ENCODE data around the gene WNT16. TPM values are rescaled to one million over a fixed set of nuclear protein-coding genes. Genes with fewer than 3 reads are reported as not detected.

WNT16 gene
- total RNA-seq, 2 donors from 2014 or later: not detected

- DNase-seq (peak in 3 of 4 donors; percentile 25 to 44 (median 35)), ATAC-seq (peak; percentile 53)
- WGBS, 2 donors: 4 to 10% methylated on average over 19 to 47 of the region's 47 CpGs
- intact Hi-C loops (cut with DNase I): loop anchor here (10.0 kb wide), 1 partner anchor 215 kb away; no protein-coding TSS in a partner anchor
- no peak overlapping the region for H3K4me3 ChIP-seq
- no peak overlapping the region for H3K27ac ChIP-seq
- peak in 1 of 7 experiments; percentile 11 for TF ChIP-seq CTCF (IDR thresholded peaks at IDR 0.05)
- no peak for TF ChIP-seq POLR2A (IDR thresholded peaks at IDR 0.05)
- H3K4me1 ChIP-seq: peaks cover 22% of the 10 kb centered on the region
- H3K36me3 ChIP-seq (replicated peaks in 1 of 2; ENCODE audit: insufficient read depth in 1 of 2, low read depth in 2 of 2): no peaks in the 10 kb centered on the region
- H3K27me3 ChIP-seq: peaks cover 0 to 19% of the 10 kb centered on the region in 2 donors
- no peaks in the 10 kb centered on the region for H3K9me3 ChIP-seq
Observed at GRCh38 chr7:121329191-121330052, 622 bp downstream of the WNT16 start.

GRCh38 chr7:121330053-121330833 lies 1.4 kb downstream of the WNT16 start:
- no peak for TF ChIP-seq POLR2A (IDR thresholded peaks at IDR 0.05)
- no peak for TF ChIP-seq CTCF (IDR thresholded peaks at IDR 0.05)
- WGBS, 2 donors: 2 to 4% methylated on average over 38 to 52 of the region's 52 CpGs
- intact Hi-C loops (cut with DNase I): loop anchor here (10.0 kb wide), 1 partner anchor 215 kb away; no protein-coding TSS in a partner anchor
- H3K9me3 ChIP-seq: no peaks in the 10 kb centered on the region
- peak overlapping the region in 1 of 2 donors; percentile 15 for H3K4me3 ChIP-seq
- ATAC-seq: no peak
- H3K36me3 ChIP-seq (replicated peaks in 1 of 2; ENCODE audit: insufficient read depth in 1 of 2, low read depth in 2 of 2): no peaks in the 10 kb centered on the region
- no peak overlapping the region for H3K27ac ChIP-seq
- no peak for DNase-seq
- H3K27me3 ChIP-seq: peaks cover 0 to 19% of the 10 kb centered on the region in 2 donors
- peaks cover 22% of the 10 kb centered on the region for H3K4me1 ChIP-seq

DNA sequence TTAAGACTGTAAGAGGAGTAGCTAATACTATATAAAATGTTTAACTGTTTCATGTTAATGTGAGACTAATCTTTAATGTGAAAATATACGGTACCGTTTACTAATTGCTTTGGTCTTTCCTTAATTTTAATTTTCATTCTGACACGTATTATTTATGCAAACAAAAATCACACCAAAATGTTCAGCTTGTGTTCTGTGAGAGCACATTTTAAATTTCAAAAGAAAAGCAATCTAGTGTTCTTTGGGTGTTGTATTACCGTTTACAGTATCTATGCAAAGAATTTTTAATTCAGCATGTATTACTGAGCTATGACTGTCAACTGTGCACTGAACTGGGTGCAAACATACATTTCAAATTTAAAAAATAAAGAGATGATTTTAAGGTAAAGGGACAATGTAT lies 2.2 kb downstream of the WNT16 start:
- no peak for TF ChIP-seq CTCF (IDR thresholded peaks at IDR 0.05)
- TF ChIP-seq POLR2A (IDR thresholded peaks at IDR 0.05): no peak
- H3K9me3 ChIP-seq: no peaks in the 10 kb centered on the region
- ATAC-seq (no peak), DNase-seq (no peak)
- H3K27ac ChIP-seq: no peak overlapping the region
- WGBS, 2 donors: 80 to 82% methylated on average over 4 of the region's 4 CpGs
- intact Hi-C loops (cut with DNase I): loop anchor here (10.0 kb wide), 1 partner anchor 216 kb away; no protein-coding TSS in a partner anchor
- peaks cover 0 to 19% of the 10 kb centered on the region in 2 donors for H3K27me3 ChIP-seq
- H3K4me1 ChIP-seq: peaks cover 22% of the 10 kb centered on the region
- no peak overlapping the region for H3K4me3 ChIP-seq
- H3K36me3 ChIP-seq (replicated peaks in 1 of 2; ENCODE audit: insufficient read depth in 1 of 2, low read depth in 2 of 2): no peaks in the 10 kb centered on the region

DNA sequence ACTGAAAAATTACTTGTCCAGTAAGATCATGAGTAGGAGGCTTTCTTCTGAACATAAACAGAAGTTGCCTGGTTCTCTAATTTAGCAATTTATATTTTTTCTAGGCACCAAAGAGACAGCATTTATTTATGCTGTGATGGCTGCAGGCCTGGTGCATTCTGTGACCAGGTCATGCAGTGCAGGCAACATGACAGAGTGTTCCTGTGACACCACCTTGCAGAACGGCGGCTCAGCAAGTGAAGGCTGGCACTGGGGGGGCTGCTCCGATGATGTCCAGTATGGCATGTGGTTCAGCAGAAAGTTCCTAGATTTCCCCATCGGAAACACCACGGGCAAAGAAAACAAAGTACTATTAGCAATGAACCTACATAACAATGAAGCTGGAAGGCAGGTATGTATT lies 2.8 kb downstream of the WNT16 start:
- peaks cover 22% of the 10 kb centered on the region for H3K4me1 ChIP-seq
- H3K27ac ChIP-seq: no peak overlapping the region
- H3K9me3 ChIP-seq: no peaks in the 10 kb centered on the region
- no peak for TF ChIP-seq CTCF (IDR thresholded peaks at IDR 0.05)
- no peak for TF ChIP-seq POLR2A (IDR thresholded peaks at IDR 0.05)
- H3K27me3 ChIP-seq: peaks cover 0 to 19% of the 10 kb centered on the region in 2 donors
- no peaks in the 10 kb centered on the region for H3K36me3 ChIP-seq (replicated peaks in 1 of 2; ENCODE audit: insufficient read depth in 1 of 2, low read depth in 2 of 2)
- H3K4me3 ChIP-seq: no peak overlapping the region
- WGBS, 2 donors: 53 to 82% methylated on average over 5 of the region's 5 CpGs
- DNase-seq (no peak), ATAC-seq (no peak)
- intact Hi-C loops (cut with DNase I): loop anchor here (10.0 kb wide), 1 partner anchor 217 kb away; no protein-coding TSS in a partner anchor
